Left cardiac atrium (tissue), 4 donors: ENCODE measurements around the gene GDNF. TPM values are rescaled to one million over a fixed set of nuclear protein-coding genes. Genes with fewer than 3 reads are reported as not detected.

Experiments
- ATAC-seq, 2 donors: fragments of 200-7000 bp; cut with Tn5 transposase; one replicate each; pipeline ENCODE4 v1.9.1; 2020; ENCODE audit warnings: mild to moderate bottlenecking in 2 of 2, moderate library complexity in 2 of 2
- DNase-seq: peaks from one replicate; pipeline ENCODE4 v3.0.0-alpha.2; 2020
- intact Hi-C, 2 donors: fragments of 100-400 bp; cut with DNase I; formaldehyde crosslinking; loops; one replicate each; pipeline versions ENCODE4 v1.14.1 to v1.15.1; 2022 to 2023
- total RNA-seq, 2 donors: library from RNA; stranded (reverse); fragmentation: NEBNext Ultra II Directional; extraction: Animal tissue kit (Norgen Biotek cat#: 25700); gene quantifications; one replicate each; pipeline ENCODE4 v1.2.1, GENCODE V29; 2021
- donor health status: DM: no; HTN: yes; CAD: no.
- donor health status: DM: no; HTN: yes; CAD: no; lungs with severe emphysema.
- donor health status: DM: yes; HTN: yes; CAD: no.
- donor health status: Dilated cardiomyopathy.

GDNF gene
- total RNA-seq, 2 donors from 2014 or later = 0.18 to 0.26 TPM

- intact Hi-C loops = no loop called here
- DNase-seq (no peak), ATAC-seq (no peak)
These were observed 71.9 kb downstream of the GDNF start for GRCh38 chr5:37767961-37768360.

- no peak for ATAC-seq
- DNase-seq = no peak
- intact Hi-C loops = no loop called here
These were observed 72.6 kb downstream of the GDNF start for GRCh38 chr5:37767251-37767650.
